Endodermal cell (in vitro differentiated cells): ENCODE measurements around the gene SIGLEC10. TPM values are rescaled to one million over a fixed set of nuclear protein-coding genes. Genes with fewer than 3 reads are reported as not detected.

Source experiments
- DNase-seq: peaks from one replicate; pipeline ENCODE4 v3.0.0-alpha.2; 2017
- H3K27ac ChIP-seq: 2 replicates; pipeline ENCODE4 v1.5.1; 2013; ENCODE audit warnings: mild to moderate bottlenecking, low read depth, low read length, moderate library complexity
- H3K27me3 ChIP-seq: 2 replicates; pipeline ENCODE4 v1.6.1; 2013; ENCODE audit warnings: mild to moderate bottlenecking, low read length, moderate library complexity; ENCODE audit not compliant: insufficient read depth, control insufficient read depth, poor library complexity, severe bottlenecking
- H3K36me3 ChIP-seq: 2 replicates; pipeline ENCODE4 v1.7.0; 2013; ENCODE audit warnings: mild to moderate bottlenecking, low read length, moderate library complexity; ENCODE audit not compliant: control insufficient read depth, insufficient read depth
- H3K4me1 ChIP-seq: one replicate; pipeline ENCODE4 v1.7.0; 2013; ENCODE audit warnings: low read length; ENCODE audit not compliant: control insufficient read depth, insufficient read depth
- H3K4me3 ChIP-seq: 2 replicates; pipeline ENCODE4 v1.5.1; 2013; ENCODE audit warnings: mild to moderate bottlenecking, low read length, moderate library complexity
- H3K9ac ChIP-seq: 2 replicates; pipeline ENCODE4 v1.6.1; 2013; ENCODE audit warnings: mild to moderate bottlenecking, low read length, moderate library complexity; ENCODE audit not compliant: poor library complexity, severe bottlenecking; ENCODE audit errors: extremely low read depth
- H3K9me3 ChIP-seq: 2 replicates; pipeline ENCODE4 v1.6.1; 2013; ENCODE audit warnings: mild to moderate bottlenecking, low read length, moderate library complexity; ENCODE audit not compliant: control insufficient read depth
- H3K27ac Mint-ChIP-seq: 2 replicates; pipeline ENCODE4 v1.8.0; 2020; ENCODE audit warnings: mixed read lengths
- H3K27me3 Mint-ChIP-seq: 2 replicates; pipeline ENCODE4 v1.8.0; 2021; ENCODE audit warnings: mild to moderate bottlenecking, mixed read lengths; ENCODE audit not compliant: insufficient read depth
- H3K36me3 Mint-ChIP-seq: 2 replicates; pipeline ENCODE4 v1.8.0; 2020; ENCODE audit warnings: low read depth, mixed read lengths
- H3K4me1 Mint-ChIP-seq: 2 replicates; pipeline ENCODE4 v1.8.0; 2020; ENCODE audit warnings: mixed read lengths
- H3K4me3 Mint-ChIP-seq: 2 replicates; pipeline ENCODE4 v1.8.0; 2020; ENCODE audit warnings: mild to moderate bottlenecking, moderate library complexity, mixed read lengths
- H3K9me3 Mint-ChIP-seq: 2 replicates; pipeline ENCODE4 v1.8.0; 2020; ENCODE audit warnings: mild to moderate bottlenecking, mixed read lengths
- CTCF ChIP-seq: fragments of 200-600 bp; sonication (generic); conservative IDR thresholded peaks from 2 replicates; pipeline ENCODE4 v1.5.0; 2021; ENCODE audit warnings: antibody characterized with exemption, mild to moderate bottlenecking
- WGBS, 2 experiments: methylation state at CpG; one replicate each; pipeline versions ENCODE4 v1.1.5 to v1.1.7; 2013; ENCODE audit warnings: missing lambda C conversion rate in 2 of 2, mixed read lengths in 1 of 2; ENCODE audit not compliant: insufficient coverage in 1 of 2, insufficient read length in 1 of 2; 5-methylcytosine and 5-hydroxymethylcytosine counted together
- total RNA-seq, 2 donors: library from RNA; stranded (reverse); fragmentation: NEBNext Ultra II Directional in 1 of 2; extraction: Animal tissue kit (Norgen Biotek cat#: 25700) in 1 of 2; gene quantifications; 2 replicates in 1 of 2; 3 replicates in 1 of 2; pipeline ENCODE4 v1.2.1, GENCODE V29; 2021

The SIGLEC10 gene
- total RNA-seq, 2 donors from 2014 or later = not detected

GRCh38 chr19:51365965-51366388, 51.5 kb downstream of the SIGLEC10 start, which contains the start of gene ETFB:
ETFB (minus strand) TSS chr19:51366388; CDS start chr19:51366326, 62 bp downstream.
- Mint-ChIP-seq H3K4me3 (peak within 1 kb of the TSS; percentile 99), H3K9me3 (no peaks in the 10 kb centered on the region), H3K27me3 (peaks cover 3% of the 10 kb centered on the region), H3K27ac (peak within 1 kb of the TSS; percentile 99), H3K36me3 (no peaks in the 10 kb centered on the region), H3K4me1 (peaks cover 39% of the 10 kb centered on the region)
- no peaks in the 10 kb centered on the region for H3K27me3 ChIP-seq
- H3K9me3 ChIP-seq = no peaks in the 10 kb centered on the region
- no peak for TF ChIP-seq CTCF
- DNase-seq = no peak
- peak within 1 kb of the TSS; percentile 78 for H3K27ac ChIP-seq
- peak within 1 kb of the TSS; percentile 94 for H3K4me3 ChIP-seq
- H3K9ac ChIP-seq = peak within 1 kb of the TSS; percentile 86
- H3K4me1 ChIP-seq = peaks cover 17% of the 10 kb centered on the region
- no peaks in the 10 kb centered on the region for H3K36me3 ChIP-seq
- WGBS, 2 experiments = 1% methylated on average over 16 to 27 of the region's 27 CpGs

GRCh38 chr19:51365211-51365964, 52.1 kb downstream of the SIGLEC10 start:
- H3K9ac ChIP-seq = peak overlapping the region; percentile 83
- peak overlapping the region; percentile 96 for H3K27ac Mint-ChIP-seq

More at GRCh38 chr19:51365211-51365964, 52.1 kb downstream of the SIGLEC10 start:
- H3K4me1 Mint-ChIP-seq = peaks cover 39% of the 10 kb centered on the region
- no peaks in the 10 kb centered on the region for H3K9me3 Mint-ChIP-seq
- H3K9me3 ChIP-seq = no peaks in the 10 kb centered on the region
- H3K4me3 ChIP-seq = peak overlapping the region; percentile 89
- peak; percentile 68 for DNase-seq
- H3K27ac ChIP-seq = peak overlapping the region; percentile 6
- WGBS, 2 experiments = 46 to 54% methylated on average over 8 to 10 of the region's 10 CpGs
- no peaks in the 10 kb centered on the region for H3K36me3 Mint-ChIP-seq
- TF ChIP-seq CTCF = no peak
- H3K4me1 ChIP-seq = peaks cover 17% of the 10 kb centered on the region
- no peaks in the 10 kb centered on the region for H3K27me3 ChIP-seq
- no peaks in the 10 kb centered on the region for H3K36me3 ChIP-seq
- H3K4me3 Mint-ChIP-seq = peak overlapping the region; percentile 99
- H3K27me3 Mint-ChIP-seq = no peaks in the 10 kb centered on the region
